H1 (cell line): Measurements from ENCODE around the gene CAMK2A. TPM values are rescaled to one million over a fixed set of nuclear protein-coding genes. Genes with fewer than 3 reads are reported as not detected.

Source experiments
- ATF3 ChIP-seq: IDR thresholded peaks from 2 replicates; pipeline ENCODE4 v1.6.1; 2011; ENCODE audit warnings: low read depth, mild to moderate bottlenecking, low read length; ENCODE audit not compliant: insufficient read depth
- SIN3A ChIP-seq, 2 experiments: IDR thresholded peaks in 1 of 2; conservative IDR thresholded peaks in 1 of 2; 2 replicates each; pipeline ENCODE4 v1.6.1; 2011 to 2012; ENCODE audit warnings: low read length in 2 of 2, improper control_type of control experiment in 1 of 2, low read depth in 1 of 2, mild to moderate bottlenecking in 1 of 2
- USF2 ChIP-seq: IDR thresholded peaks from 2 replicates; pipeline ENCODE4 v1.6.1; 2011; ENCODE audit warnings: low read length, improper control_type of control experiment
- polyA plus RNA-seq, 7 experiments: library from polyadenylated mRNA; depleted of rRNA in 3 of 7; stranded (reverse) in 5 of 7; unstranded in 2 of 7; fragments of >200 nt in 5 of 7; fragments of 200-250 nt in 2 of 7; gene quantifications; 1 replicate in 5 of 7; 2 replicates in 1 of 7; 4 replicates in 1 of 7; pipeline versions ENCODE4 v1.2.1 to v1.2.3, GENCODE V29; 2011 to 2013; ENCODE audit warnings: missing spikeins in 2 of 7, mixed read lengths in 2 of 7
- total RNA-seq: library from RNA; stranded (reverse); fragmentation: NEBNext Ultra II Directional; extraction: Animal tissue kit (Norgen Biotek cat#: 25700); gene quantifications from 2 replicates; pipeline ENCODE4 v1.2.1, GENCODE V29; 2021

CAMK2A gene
- total and polyA plus RNA-seq, 2 of the 8 experiments (the other 6 are each of a cell fraction or from before 2014, with no cell fraction given): 0.20 to 0.28 TPM

- no peak for TF ChIP-seq USF2
- TF ChIP-seq SIN3A (conservative IDR thresholded peaks at IDR 0.05 in 1 of 2, IDR thresholded peaks at IDR 0.05 in 1 of 2; ENCODE audit: low read depth in 1 of 2, low read length in 2 of 2): no peak
- TF ChIP-seq ATF3: no peak
Observed at GRCh38 chr5:150329881-150330876, 40.6 kb upstream of the CAMK2A start (continued).
